Endodermal cell (in vitro differentiated cells): ENCODE results near the gene ZNF672. TPM values are rescaled to one million over a fixed set of nuclear protein-coding genes. Genes with fewer than 3 reads are reported as not detected.
"Not testable (repeated sequence)": the region's sequence is repeated elsewhere in the genome, so short reads cannot be mapped to it uniquely, and the experiment has no call there.

ENCODE experiments used
- DNase-seq: peaks from one replicate; pipeline ENCODE4 v3.0.0-alpha.2; 2017
- H3K27ac ChIP-seq: 2 replicates; pipeline ENCODE4 v1.5.1; 2013; ENCODE audit warnings: mild to moderate bottlenecking, low read depth, low read length, moderate library complexity
- H3K27me3 ChIP-seq: 2 replicates; pipeline ENCODE4 v1.6.1; 2013; ENCODE audit warnings: mild to moderate bottlenecking, low read length, moderate library complexity; ENCODE audit not compliant: insufficient read depth, control insufficient read depth, poor library complexity, severe bottlenecking
- H3K36me3 ChIP-seq: 2 replicates; pipeline ENCODE4 v1.7.0; 2013; ENCODE audit warnings: mild to moderate bottlenecking, low read length, moderate library complexity; ENCODE audit not compliant: control insufficient read depth, insufficient read depth
- H3K4me1 ChIP-seq: one replicate; pipeline ENCODE4 v1.7.0; 2013; ENCODE audit warnings: low read length; ENCODE audit not compliant: control insufficient read depth, insufficient read depth
- H3K4me3 ChIP-seq: 2 replicates; pipeline ENCODE4 v1.5.1; 2013; ENCODE audit warnings: mild to moderate bottlenecking, low read length, moderate library complexity
- H3K9ac ChIP-seq: 2 replicates; pipeline ENCODE4 v1.6.1; 2013; ENCODE audit warnings: mild to moderate bottlenecking, low read length, moderate library complexity; ENCODE audit not compliant: poor library complexity, severe bottlenecking; ENCODE audit errors: extremely low read depth
- H3K9me3 ChIP-seq: 2 replicates; pipeline ENCODE4 v1.6.1; 2013; ENCODE audit warnings: mild to moderate bottlenecking, low read length, moderate library complexity; ENCODE audit not compliant: control insufficient read depth
- H3K27ac Mint-ChIP-seq: 2 replicates; pipeline ENCODE4 v1.8.0; 2020; ENCODE audit warnings: mixed read lengths
- H3K27me3 Mint-ChIP-seq: 2 replicates; pipeline ENCODE4 v1.8.0; 2021; ENCODE audit warnings: mild to moderate bottlenecking, mixed read lengths; ENCODE audit not compliant: insufficient read depth
- H3K36me3 Mint-ChIP-seq: 2 replicates; pipeline ENCODE4 v1.8.0; 2020; ENCODE audit warnings: low read depth, mixed read lengths
- H3K4me1 Mint-ChIP-seq: 2 replicates; pipeline ENCODE4 v1.8.0; 2020; ENCODE audit warnings: mixed read lengths
- H3K4me3 Mint-ChIP-seq: 2 replicates; pipeline ENCODE4 v1.8.0; 2020; ENCODE audit warnings: mild to moderate bottlenecking, moderate library complexity, mixed read lengths
- H3K9me3 Mint-ChIP-seq: 2 replicates; pipeline ENCODE4 v1.8.0; 2020; ENCODE audit warnings: mild to moderate bottlenecking, mixed read lengths
- CTCF ChIP-seq: fragments of 200-600 bp; sonication (generic); conservative IDR thresholded peaks from 2 replicates; pipeline ENCODE4 v1.5.0; 2021; ENCODE audit warnings: antibody characterized with exemption, mild to moderate bottlenecking
- WGBS, 2 experiments: methylation state at CpG; one replicate each; pipeline versions ENCODE4 v1.1.5 to v1.1.7; 2013; ENCODE audit warnings: missing lambda C conversion rate in 2 of 2, mixed read lengths in 1 of 2; ENCODE audit not compliant: insufficient coverage in 1 of 2, insufficient read length in 1 of 2; 5-methylcytosine and 5-hydroxymethylcytosine counted together
- total RNA-seq, 2 donors: library from RNA; stranded (reverse); fragmentation: NEBNext Ultra II Directional in 1 of 2; extraction: Animal tissue kit (Norgen Biotek cat#: 25700) in 1 of 2; gene quantifications; 2 replicates in 1 of 2; 3 replicates in 1 of 2; pipeline ENCODE4 v1.2.1, GENCODE V29; 2021

Gene ZNF672
- total RNA-seq, 2 donors from 2014 or later, result 33.6 to 40.5 TPM

GRCh38 chr1:248884632-248885295 is 46.7 kb downstream of the ZNF672 start:
- TF ChIP-seq CTCF, result peak; percentile 61
- no peaks in the 10 kb centered on the region for H3K9me3 ChIP-seq
- H3K9ac ChIP-seq, result no peak overlapping the region
- no peak overlapping the region for H3K27ac Mint-ChIP-seq
- no peaks in the 10 kb centered on the region for H3K4me1 ChIP-seq
- peaks cover 15% of the 10 kb centered on the region for H3K4me1 Mint-ChIP-seq
- no peak overlapping the region for H3K27ac ChIP-seq
- peaks cover 6% of the 10 kb centered on the region for H3K27me3 Mint-ChIP-seq
- H3K9me3 Mint-ChIP-seq, result no peaks in the 10 kb centered on the region
- DNase-seq, result no peak
- H3K36me3 ChIP-seq, result no peaks in the 10 kb centered on the region
- peaks cover 13% of the 10 kb centered on the region for H3K27me3 ChIP-seq
- WGBS, 2 experiments, result 60% methylated on average over 1 of the region's 1 CpG; no CpG with 5 or more reads in 1 of the 2 experiments
- H3K36me3 Mint-ChIP-seq, result no peaks in the 10 kb centered on the region
- H3K4me3 ChIP-seq, result no peak overlapping the region
- no peak overlapping the region for H3K4me3 Mint-ChIP-seq

DNA sequence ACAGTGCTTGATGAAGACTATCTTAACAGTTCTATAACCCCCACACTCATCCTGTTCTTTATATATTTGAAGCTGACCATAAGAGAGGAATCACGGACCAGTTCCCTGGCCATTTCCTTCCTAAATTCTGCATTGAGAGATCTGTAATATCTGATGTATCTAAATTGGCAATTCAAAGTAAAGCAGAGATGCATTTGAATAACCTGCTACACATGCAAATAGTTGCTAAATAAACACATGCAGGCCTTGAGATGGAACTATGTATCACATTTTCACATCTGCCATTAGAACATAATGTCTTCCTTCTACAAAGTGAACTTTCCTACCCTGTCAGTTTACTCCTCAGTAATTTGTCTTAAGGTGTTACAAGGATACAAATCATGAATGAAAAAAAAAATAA is 47.6 kb downstream of the ZNF672 start:
- Mint-ChIP-seq H3K4me1 (peaks cover 15% of the 10 kb centered on the region), H3K36me3 (no peaks in the 10 kb centered on the region), H3K27ac (no peak overlapping the region), H3K27me3 (no peaks in the 10 kb centered on the region), H3K9me3 (no peaks in the 10 kb centered on the region), H3K4me3 (no peak overlapping the region)
- H3K4me1 ChIP-seq, result no peaks in the 10 kb centered on the region
- H3K4me3 ChIP-seq, result no peak overlapping the region
- no peak overlapping the region for H3K9ac ChIP-seq
- H3K36me3 ChIP-seq, result no peaks in the 10 kb centered on the region
- 89% methylated on average over 1 of the region's 1 CpG; no CpG with 5 or more reads in 1 of the 2 experiments for WGBS, 2 experiments
- DNase-seq, result no peak
- no peak overlapping the region for H3K27ac ChIP-seq
- H3K9me3 ChIP-seq, result no peaks in the 10 kb centered on the region
- no peak for TF ChIP-seq CTCF
- peaks cover 4% of the 10 kb centered on the region for H3K27me3 ChIP-seq

DNA sequence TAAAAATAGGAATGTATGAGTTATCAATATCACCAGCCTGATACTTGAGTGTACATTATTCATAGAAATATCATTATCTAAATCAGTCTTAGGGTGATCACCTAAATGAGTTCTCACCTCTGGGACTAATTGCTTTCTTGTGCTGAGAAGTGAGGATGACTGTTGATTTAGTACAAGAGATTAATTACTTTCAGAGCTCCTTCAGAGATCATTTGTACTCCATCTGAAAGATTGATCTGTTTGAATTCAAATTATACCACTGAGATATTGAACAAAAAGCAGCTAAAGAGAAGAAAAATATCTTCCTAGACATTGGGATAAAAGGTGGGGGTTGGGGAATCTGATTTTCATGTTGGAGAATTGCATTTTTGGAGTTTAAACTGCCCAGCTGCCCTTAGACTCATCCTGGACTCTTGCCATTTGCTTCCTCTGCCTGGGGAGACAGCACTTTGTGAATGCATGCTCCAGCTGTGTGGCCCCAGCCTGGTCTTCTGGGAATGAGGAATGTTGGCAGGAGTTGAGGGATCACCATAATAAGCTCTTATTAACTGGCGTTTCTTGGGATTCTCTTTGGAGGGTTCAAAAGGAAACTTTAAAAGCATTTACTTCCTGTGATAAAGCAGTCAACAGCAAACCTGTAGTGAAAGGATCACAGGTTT is 48.3 kb downstream of the ZNF672 start:
- Histone ChIP-seq H3K36me3 (no peaks in the 10 kb centered on the region), H3K27me3 (no peaks in the 10 kb centered on the region), H3K9me3 (no peaks in the 10 kb centered on the region), H3K27ac (no peak overlapping the region), H3K4me1 (no peaks in the 10 kb centered on the region), H3K9ac (no peak overlapping the region), H3K4me3 (no peak overlapping the region)
- no peaks in the 10 kb centered on the region for H3K9me3 Mint-ChIP-seq
- H3K27me3 Mint-ChIP-seq, result no peaks in the 10 kb centered on the region
- no peak overlapping the region for H3K4me3 Mint-ChIP-seq
- 40 to 45% methylated on average over 1 of the region's 1 CpG for WGBS, 2 experiments
- no peak for TF ChIP-seq CTCF
- H3K36me3 Mint-ChIP-seq, result no peaks in the 10 kb centered on the region
- no peak overlapping the region for H3K27ac Mint-ChIP-seq
- peak; percentile 56 for DNase-seq
- peaks cover 20% of the 10 kb centered on the region for H3K4me1 Mint-ChIP-seq

DNA sequence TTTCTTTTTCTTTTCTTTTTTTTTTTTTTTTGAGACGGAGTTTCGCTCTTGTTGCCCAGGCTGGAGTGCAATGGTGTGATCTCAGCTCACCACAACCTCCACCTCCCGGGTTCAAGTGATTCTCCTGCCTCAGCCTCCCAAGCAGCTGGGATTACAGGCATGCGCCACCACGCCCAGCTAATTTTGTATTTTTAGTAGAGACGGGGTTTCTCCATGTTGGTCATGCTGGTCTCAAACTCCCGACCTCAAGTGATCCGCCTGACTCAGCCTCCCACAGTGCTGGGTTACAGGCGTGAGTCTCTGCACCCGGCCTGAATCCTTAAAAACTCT is 51.9 kb downstream of the ZNF672 start:
- not testable (repeated sequence) for H3K27ac ChIP-seq, H3K4me3 Mint-ChIP-seq, H3K27ac Mint-ChIP-seq, H3K9me3 ChIP-seq, H3K4me3 ChIP-seq, DNase-seq, H3K4me1 ChIP-seq, H3K36me3 Mint-ChIP-seq, H3K27me3 ChIP-seq, H3K9ac ChIP-seq, H3K9me3 Mint-ChIP-seq, H3K36me3 ChIP-seq
- H3K4me1 Mint-ChIP-seq, result peaks cover 20% of the 10 kb centered on the region
- WGBS, 2 experiments, result 92 to 94% methylated on average over 5 to 8 of the region's 10 CpGs
- peaks cover 14% of the 10 kb centered on the region for H3K27me3 Mint-ChIP-seq
